Epithelial cell of esophagus (primary cell): ENCODE data around the gene ANKRD24.
"Not testable (repeated sequence)": the region's sequence is repeated elsewhere in the genome, so short reads cannot be mapped to it uniquely, and the experiment has no call there.

Source experiments
- DNase-seq: peaks from one replicate; pipeline ENCODE4 v3.0.0; 2010; ENCODE audit warnings: low read depth
- H3K4me3 ChIP-seq: 2 replicates; pipeline ENCODE4 v1.5.1; 2011; ENCODE audit warnings: mild to moderate bottlenecking, low read length, control low read depth
- TF ChIP-seq, protein P1 (sequence below): IDR thresholded peaks from 2 replicates; pipeline ENCODE4 v1.5.1; 2011; ENCODE audit warnings: low read depth, mild to moderate bottlenecking, low read length, control low read depth, inconsistent platforms; ENCODE audit not compliant: insufficient read depth; ENCODE audit errors: missing control alignments

The ANKRD24 gene

GRCh38 chr19:4215807-4216206 lies 33.3 kb downstream of the ANKRD24 start:
- DNase-seq, result no peak
- no peak overlapping the region for H3K4me3 ChIP-seq
- TF ChIP-seq, protein P1, sequence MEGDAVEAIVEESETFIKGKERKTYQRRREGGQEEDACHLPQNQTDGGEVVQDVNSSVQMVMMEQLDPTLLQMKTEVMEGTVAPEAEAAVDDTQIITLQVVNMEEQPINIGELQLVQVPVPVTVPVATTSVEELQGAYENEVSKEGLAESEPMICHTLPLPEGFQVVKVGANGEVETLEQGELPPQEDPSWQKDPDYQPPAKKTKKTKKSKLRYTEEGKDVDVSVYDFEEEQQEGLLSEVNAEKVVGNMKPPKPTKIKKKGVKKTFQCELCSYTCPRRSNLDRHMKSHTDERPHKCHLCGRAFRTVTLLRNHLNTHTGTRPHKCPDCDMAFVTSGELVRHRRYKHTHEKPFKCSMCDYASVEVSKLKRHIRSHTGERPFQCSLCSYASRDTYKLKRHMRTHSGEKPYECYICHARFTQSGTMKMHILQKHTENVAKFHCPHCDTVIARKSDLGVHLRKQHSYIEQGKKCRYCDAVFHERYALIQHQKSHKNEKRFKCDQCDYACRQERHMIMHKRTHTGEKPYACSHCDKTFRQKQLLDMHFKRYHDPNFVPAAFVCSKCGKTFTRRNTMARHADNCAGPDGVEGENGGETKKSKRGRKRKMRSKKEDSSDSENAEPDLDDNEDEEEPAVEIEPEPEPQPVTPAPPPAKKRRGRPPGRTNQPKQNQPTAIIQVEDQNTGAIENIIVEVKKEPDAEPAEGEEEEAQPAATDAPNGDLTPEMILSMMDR, result no peak

DNA sequence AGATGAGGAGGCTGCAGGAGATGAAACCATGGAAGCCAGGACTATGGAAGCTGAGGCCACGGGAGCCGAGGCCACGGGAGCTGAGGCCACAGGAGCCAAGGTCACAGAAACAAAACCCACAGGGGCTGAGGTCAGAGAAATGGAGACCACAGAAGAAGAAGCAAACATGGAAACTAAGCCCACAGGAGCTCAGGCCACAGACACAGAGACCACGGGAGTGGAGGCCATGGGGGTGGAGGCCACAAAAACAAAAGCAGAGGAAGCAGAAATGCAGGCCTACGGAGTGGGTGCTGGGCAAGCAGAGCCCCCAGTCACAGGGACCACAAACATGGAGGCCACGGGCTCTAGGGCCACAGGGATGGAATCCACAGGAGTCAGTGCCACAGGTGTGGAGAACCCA lies 34.4 kb downstream of the ANKRD24 start:
- no peak overlapping the region for H3K4me3 ChIP-seq

GRCh38 chr19:4217429-4218264 lies 35.2 kb downstream of the ANKRD24 start:
- H3K4me3 ChIP-seq, result no peak overlapping the region
- no peak for DNase-seq
- TF ChIP-seq, protein P1, result no peak

More for the DNA sequence above, 34.4 kb downstream of the ANKRD24 start:
- no peak for DNase-seq
- TF ChIP-seq, protein P1, result no peak

DNA sequence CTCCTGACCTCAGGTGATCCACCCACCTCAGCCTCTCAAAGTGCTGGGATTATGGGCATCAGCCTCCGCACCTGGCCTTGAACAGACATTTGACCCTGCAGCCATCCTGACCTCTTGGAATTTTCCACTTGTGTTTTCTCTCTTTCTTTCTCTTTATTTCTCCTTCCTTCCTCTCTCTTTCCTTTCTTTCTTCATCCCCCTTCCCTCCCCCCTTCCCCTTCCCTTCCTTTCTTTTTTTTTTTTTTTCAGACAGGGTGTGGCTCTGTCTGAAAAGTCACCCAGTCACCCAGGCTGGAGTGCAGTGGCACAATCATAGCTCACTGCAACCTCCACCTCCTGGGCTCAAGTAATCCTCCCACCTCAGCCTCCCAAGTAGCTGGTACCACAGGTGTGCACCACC lies 36.0 kb downstream of the ANKRD24 start:
- DNase-seq, H3K4me3 ChIP-seq: not testable (repeated sequence)

GRCh38 chr19:4220188-4220587 lies 37.7 kb downstream of the ANKRD24 start:
- TF ChIP-seq, protein P1, result no peak

DNA sequence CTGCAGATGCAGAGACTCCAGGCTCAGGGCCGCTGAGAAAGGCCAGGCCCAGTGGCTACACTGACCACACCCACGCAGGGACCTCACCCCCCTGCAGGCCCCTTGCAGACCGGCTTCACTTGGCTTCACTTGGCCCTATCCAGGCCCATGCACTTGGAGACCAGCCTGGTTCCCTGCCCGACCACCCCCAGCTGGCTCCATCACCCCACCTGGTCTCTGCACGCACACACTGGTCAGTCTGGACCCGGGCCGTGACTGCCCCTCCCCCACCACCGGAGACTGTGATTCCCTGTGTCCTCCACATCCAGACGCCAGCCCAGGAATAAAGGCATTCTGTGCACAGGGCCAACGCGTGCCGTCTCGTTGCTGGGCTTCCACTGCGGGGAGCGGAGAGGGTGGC lies 42.0 kb downstream of the ANKRD24 start:
- TF ChIP-seq, protein P1, result no peak
- no peak overlapping the region for H3K4me3 ChIP-seq
- DNase-seq, result no peak

More at GRCh38 chr19:4220188-4220587, 37.7 kb downstream of the ANKRD24 start:
- no peak for DNase-seq
- no peak overlapping the region for H3K4me3 ChIP-seq

GRCh38 chr19:4225885-4226284 lies 43.4 kb downstream of the ANKRD24 start:
- TF ChIP-seq, protein P1, result no peak
- DNase-seq, result no peak
- no peak overlapping the region for H3K4me3 ChIP-seq
